Measurements from ENCODE around the gene ARL15.

ARL15 gene

GRCh38 chr5:53962306-53962705 is 348.1 kb downstream of the ARL15 start:
- no peaks in the 10 kb centered on the region for H3K36me3 ChIP-seq
- H3K27me3 ChIP-seq, result no peaks in the 10 kb centered on the region
- no peaks in the 10 kb centered on the region for H3K9me3 ChIP-seq
- no peak overlapping the region for H3K27ac ChIP-seq
- H3K4me1 ChIP-seq (ENCODE audit: control insufficient read depth in 1 of 2, insufficient read depth in 1 of 2, low read depth in 1 of 2, low read length in 1 of 2), result no peaks in the 10 kb centered on the region
- no peak overlapping the region for H3K4me3 ChIP-seq (ENCODE audit: low read depth in 1 of 2, low read length in 1 of 2)
- no peak for TF ChIP-seq CTCF (IDR thresholded peaks at IDR 0.05)

- TF ChIP-seq CTCF (IDR thresholded peaks at IDR 0.05), result no peak
- Histone ChIP-seq H3K27me3 (no peaks in the 10 kb centered on the region), H3K9me3 (no peaks in the 10 kb centered on the region), H3K4me3 (ENCODE audit: low read depth in 1 of 2, low read length in 1 of 2) (no peak overlapping the region), H3K36me3 (no peaks in the 10 kb centered on the region), H3K4me1 (ENCODE audit: control insufficient read depth in 1 of 2, insufficient read depth in 1 of 2, low read depth in 1 of 2, low read length in 1 of 2) (no peaks in the 10 kb centered on the region), H3K27ac (no peak overlapping the region)
Observed at GRCh38 chr5:53956632-53957031, 353.7 kb downstream of the ARL15 start.

GRCh38 chr5:53956196-53956595 is 354.2 kb downstream of the ARL15 start:
- H3K27me3 ChIP-seq, result no peaks in the 10 kb centered on the region
- no peaks in the 10 kb centered on the region for H3K36me3 ChIP-seq
- no peak overlapping the region for H3K27ac ChIP-seq
- no peak overlapping the region for H3K4me3 ChIP-seq (ENCODE audit: low read depth in 1 of 2, low read length in 1 of 2)
- no peaks in the 10 kb centered on the region for H3K9me3 ChIP-seq
- no peaks in the 10 kb centered on the region for H3K4me1 ChIP-seq (ENCODE audit: control insufficient read depth in 1 of 2, insufficient read depth in 1 of 2, low read depth in 1 of 2, low read length in 1 of 2)
- no peak for TF ChIP-seq CTCF (IDR thresholded peaks at IDR 0.05)

- Histone ChIP-seq H3K4me1 (ENCODE audit: control insufficient read depth in 1 of 2, insufficient read depth in 1 of 2, low read depth in 1 of 2, low read length in 1 of 2) (no peaks in the 10 kb centered on the region), H3K36me3 (no peaks in the 10 kb centered on the region), H3K27me3 (no peaks in the 10 kb centered on the region)
Observed at GRCh38 chr5:53950621-53951020, 359.8 kb downstream of the ARL15 start.

GRCh38 chr5:53948598-53948997 is 361.8 kb downstream of the ARL15 start:
- H3K27ac ChIP-seq, result no peak overlapping the region
- H3K4me3 ChIP-seq (ENCODE audit: low read depth in 1 of 2, low read length in 1 of 2), result no peak overlapping the region
- no peaks in the 10 kb centered on the region for H3K4me1 ChIP-seq (ENCODE audit: control insufficient read depth in 1 of 2, insufficient read depth in 1 of 2, low read depth in 1 of 2, low read length in 1 of 2)
- H3K36me3 ChIP-seq, result no peaks in the 10 kb centered on the region
- H3K27me3 ChIP-seq, result no peaks in the 10 kb centered on the region
- H3K9me3 ChIP-seq, result no peaks in the 10 kb centered on the region
- no peak for TF ChIP-seq CTCF (IDR thresholded peaks at IDR 0.05)

More at GRCh38 chr5:53950621-53951020, 359.8 kb downstream of the ARL15 start:
- TF ChIP-seq CTCF (IDR thresholded peaks at IDR 0.05), result no peak
- H3K4me3 ChIP-seq (ENCODE audit: low read depth in 1 of 2, low read length in 1 of 2), result no peak overlapping the region
- H3K27ac ChIP-seq, result no peak overlapping the region
- no peaks in the 10 kb centered on the region for H3K9me3 ChIP-seq

Data from neutrophil (primary cell).